Measurements from ENCODE around the gene PAPLN.

The PAPLN gene

GRCh38 chr14:73211251-73212040, 25.9 kb upstream of the PAPLN start:
- Histone ChIP-seq H3K27ac (no peak overlapping the region), H3K9ac (no peak overlapping the region), H3K9me3 (peaks cover 26% of the 10 kb centered on the region), H3K4me1 (no peaks in the 10 kb centered on the region), H3K36me3 (peaks cover 90% of the 10 kb centered on the region), H4K20me1 (no peaks in the 10 kb centered on the region), H3K27me3 (no peaks in the 10 kb centered on the region), H3K4me2 (no peak overlapping the region), H3K4me3 (no peak overlapping the region)
- no peak for TF ChIP-seq Cebpa-rat (IDR thresholded peaks at IDR 0.05)

GRCh38 chr14:73216030-73216429, 21.3 kb upstream of the PAPLN start:
- Histone ChIP-seq H3K36me3 (peaks cover 98% of the 10 kb centered on the region), H4K20me1 (no peaks in the 10 kb centered on the region)
- no peak for TF ChIP-seq Cebpa-rat (IDR thresholded peaks at IDR 0.05)

GRCh38 chr14:73217411-73217810, 19.9 kb upstream of the PAPLN start:
- no peaks in the 10 kb centered on the region for H3K4me1 ChIP-seq
- no peaks in the 10 kb centered on the region for H3K27me3 ChIP-seq
- H3K4me3 ChIP-seq = no peak overlapping the region
- H3K36me3 ChIP-seq = peaks cover 98% of the 10 kb centered on the region
- no peak for TF ChIP-seq Cebpa-rat (IDR thresholded peaks at IDR 0.05)
- H3K9me3 ChIP-seq = no peaks in the 10 kb centered on the region
- H3K4me2 ChIP-seq = no peak overlapping the region
- no peak overlapping the region for H3K27ac ChIP-seq
- no peak overlapping the region for H3K9ac ChIP-seq
- no peaks in the 10 kb centered on the region for H4K20me1 ChIP-seq

More at GRCh38 chr14:73216030-73216429, 21.3 kb upstream of the PAPLN start:
- H3K4me3 ChIP-seq = no peak overlapping the region
- H3K9me3 ChIP-seq = no peaks in the 10 kb centered on the region
- no peak overlapping the region for H3K27ac ChIP-seq
- no peak overlapping the region for H3K4me2 ChIP-seq
- no peaks in the 10 kb centered on the region for H3K27me3 ChIP-seq
- no peak overlapping the region for H3K9ac ChIP-seq
- H3K4me1 ChIP-seq = no peaks in the 10 kb centered on the region

GRCh38 chr14:73220061-73220460, 17.2 kb upstream of the PAPLN start:
- Histone ChIP-seq H3K9ac (no peak overlapping the region), H3K4me3 (no peak overlapping the region), H4K20me1 (no peaks in the 10 kb centered on the region), H3K9me3 (no peaks in the 10 kb centered on the region), H3K36me3 (peaks cover 86% of the 10 kb centered on the region), H3K4me1 (no peaks in the 10 kb centered on the region), H3K27ac (no peak overlapping the region), H3K27me3 (no peaks in the 10 kb centered on the region), H3K4me2 (no peak overlapping the region)
- TF ChIP-seq Cebpa-rat (IDR thresholded peaks at IDR 0.05) = no peak

- Histone ChIP-seq H3K27ac (no peak overlapping the region), H3K9me3 (no peaks in the 10 kb centered on the region), H3K9ac (no peak overlapping the region), H3K4me2 (no peak overlapping the region), H4K20me1 (no peaks in the 10 kb centered on the region), H3K4me3 (no peak overlapping the region), H3K27me3 (no peaks in the 10 kb centered on the region), H3K36me3 (peaks cover 86% of the 10 kb centered on the region), H3K4me1 (no peaks in the 10 kb centered on the region)
- no peak for TF ChIP-seq Cebpa-rat (IDR thresholded peaks at IDR 0.05)
Measured at GRCh38 chr14:73220634-73221033, 16.7 kb upstream of the PAPLN start.

GRCh38 chr14:73221945-73222344, 15.4 kb upstream of the PAPLN start:
- H3K9me3 ChIP-seq = no peaks in the 10 kb centered on the region
- H3K9ac ChIP-seq = no peak overlapping the region
- no peak for TF ChIP-seq Cebpa-rat (IDR thresholded peaks at IDR 0.05)
- H4K20me1 ChIP-seq = no peaks in the 10 kb centered on the region
- H3K27me3 ChIP-seq = no peaks in the 10 kb centered on the region
- no peak overlapping the region for H3K4me3 ChIP-seq
- no peak overlapping the region for H3K4me2 ChIP-seq
- no peaks in the 10 kb centered on the region for H3K4me1 ChIP-seq
- no peak overlapping the region for H3K27ac ChIP-seq
- H3K36me3 ChIP-seq = peaks cover 77% of the 10 kb centered on the region

- no peak overlapping the region for H3K9ac ChIP-seq
- peaks cover 70% of the 10 kb centered on the region for H3K36me3 ChIP-seq
- H3K4me1 ChIP-seq = no peaks in the 10 kb centered on the region
- no peaks in the 10 kb centered on the region for H3K27me3 ChIP-seq
- H3K4me2 ChIP-seq = no peak overlapping the region
- H3K9me3 ChIP-seq = no peaks in the 10 kb centered on the region
- no peak for TF ChIP-seq Cebpa-rat (IDR thresholded peaks at IDR 0.05)
- no peak overlapping the region for H3K4me3 ChIP-seq
- H3K27ac ChIP-seq = no peak overlapping the region
- H4K20me1 ChIP-seq = no peaks in the 10 kb centered on the region
Measured at GRCh38 chr14:73223049-73223448, 14.3 kb upstream of the PAPLN start.

GRCh38 chr14:73225496-73225895, 11.8 kb upstream of the PAPLN start:
- Histone ChIP-seq H3K36me3 (peaks cover 45% of the 10 kb centered on the region), H3K4me1 (no peaks in the 10 kb centered on the region), H3K4me3 (no peak overlapping the region), H3K27ac (no peak overlapping the region), H3K27me3 (no peaks in the 10 kb centered on the region), H4K20me1 (no peaks in the 10 kb centered on the region), H3K9ac (no peak overlapping the region), H3K9me3 (no peaks in the 10 kb centered on the region), H3K4me2 (no peak overlapping the region)
- no peak for TF ChIP-seq Cebpa-rat (IDR thresholded peaks at IDR 0.05)

- Histone ChIP-seq H3K27me3 (peaks cover 11% of the 10 kb centered on the region), H3K9ac (no peak overlapping the region), H3K27ac (no peak overlapping the region), H4K20me1 (no peaks in the 10 kb centered on the region), H3K4me1 (no peaks in the 10 kb centered on the region), H3K36me3 (peaks cover 19% of the 10 kb centered on the region), H3K9me3 (no peaks in the 10 kb centered on the region), H3K4me2 (no peak overlapping the region), H3K4me3 (no peak overlapping the region)
- no peak for TF ChIP-seq Cebpa-rat (IDR thresholded peaks at IDR 0.05)
Measured at GRCh38 chr14:73227812-73228781, 9.2 kb upstream of the PAPLN start.

GRCh38 chr14:73230051-73230450, 7.3 kb upstream of the PAPLN start:
- Histone ChIP-seq H3K27ac (no peak overlapping the region), H3K36me3 (peaks cover 14% of the 10 kb centered on the region; the same call in 1 of the 2 replicates), H3K4me2 (no peak overlapping the region), H3K9me3 (no peaks in the 10 kb centered on the region), H4K20me1 (peaks cover under 1% of the 10 kb centered on the region; the same call in 1 of the 2 replicates), H3K4me3 (no peak overlapping the region), H3K27me3 (peaks cover 30% of the 10 kb centered on the region), H3K9ac (no peak overlapping the region), H3K4me1 (no peaks in the 10 kb centered on the region)
- TF ChIP-seq Cebpa-rat (IDR thresholded peaks at IDR 0.05) = no peak
